Neural cell (in vitro differentiated cells): ENCODE results near the gene LPGAT1.

ENCODE experiments used
- CTCF ChIP-seq: fragments of 450-650 bp; IDR thresholded peaks from 2 replicates; pipeline ENCODE4 v1.5.1; 2014; ENCODE audit warnings: antibody characterized with exemption, mild to moderate bottlenecking, moderate library complexity; ENCODE audit not compliant: poor library complexity, severe bottlenecking
- EZH2 ChIP-seq: fragments of 200-600, 300-800 bp; shearing (Covaris generic), sonication (generic); IDR thresholded peaks from 2 replicates; pipeline ENCODE4 v1.6.1; 2014; ENCODE audit warnings: antibody characterized with exemption, low read length, borderline replicate concordance, mild to moderate bottlenecking; ENCODE audit not compliant: insufficient read depth, poor library complexity, severe bottlenecking
- POLR2AphosphoS5 ChIP-seq: IDR thresholded peaks from 2 replicates; pipeline ENCODE4 v1.6.1; 2012
- REST ChIP-seq: IDR thresholded peaks from 2 replicates; pipeline ENCODE4 v1.6.1; 2012; ENCODE audit warnings: borderline replicate concordance
- TAF1 ChIP-seq: IDR thresholded peaks from 2 replicates; pipeline ENCODE4 v1.6.1; 2012; ENCODE audit warnings: low read depth

- TF ChIP-seq CTCF (no peak), TAF1 (no peak), POLR2AphosphoS5 (no peak), REST (no peak), EZH2 (no peak)
These were observed 1.2 kb upstream of the LPGAT1 start for GRCh38 chr1:211831558-211832323.
